Measurements from ENCODE around the gene B3GALT4. TPM values are rescaled to one million over a fixed set of nuclear protein-coding genes. Genes with fewer than 3 reads are reported as not detected.

The B3GALT4 gene
- total and polyA plus RNA-seq, 2 donors (not counting 1 experiment from before 2014, with no cell fraction given): 2.3 to 11.1 TPM

- Histone ChIP-seq H3K27me3 (ENCODE audit: control insufficient read depth, insufficient read depth, low read length) (no peaks in the 10 kb centered on the region), H3K27ac (ENCODE audit: insufficient read depth, low read length) (peak overlapping the region; percentile 98), H3K4me2 (ENCODE audit: extremely low read depth, insufficient read depth, low read length) (peak overlapping the region; percentile 82), H3K4me3 (replicated peaks in 1 of 4; ENCODE audit: control extremely low read depth in 1 of 4, insufficient read depth in 1 of 4, low read depth in 3 of 4, low read length in 4 of 4) (peak overlapping the region in 2 of 4 experiments; percentile 86 to 92), H3K9me3 (ENCODE audit: control insufficient read depth, insufficient read depth, low read depth, low read length) (no peaks in the 10 kb centered on the region), H3K4me1 (ENCODE audit: control insufficient read depth, extremely low read depth, insufficient read depth, low read length) (peaks cover 27% of the 10 kb centered on the region), H2AFZ (ENCODE audit: low read length) (no peak overlapping the region), H3K36me3 (ENCODE audit: control insufficient read depth, insufficient read depth, low read length) (peaks cover 12% of the 10 kb centered on the region), H3K79me2 (ENCODE audit: control insufficient read depth, insufficient read depth, low read length) (peaks cover 49% of the 10 kb centered on the region), H3K9ac (ENCODE audit: insufficient read depth, low read length) (no peak overlapping the region), H4K20me1 (ENCODE audit: control insufficient read depth, extremely low read depth, insufficient read depth, low read length) (no peaks in the 10 kb centered on the region)
- DNase-seq (ENCODE audit: low read depth in 2 of 2): no peak
- TF ChIP-seq EZH2 (IDR thresholded peaks at IDR 0.05; ENCODE audit: low read length, missing control alignments): no peak
- TF ChIP-seq CTCF (conservative IDR thresholded peaks at IDR 0.05 in 1 of 2, IDR thresholded peaks at IDR 0.05 in 1 of 2; ENCODE audit: low read depth in 1 of 2, low read length in 2 of 2): no peak
Measured at GRCh38 chr6:33314943-33315792, 38.2 kb downstream of the B3GALT4 start.

- H3K4me3 ChIP-seq (replicated peaks in 1 of 4; ENCODE audit: control extremely low read depth in 1 of 4, insufficient read depth in 1 of 4, low read depth in 3 of 4, low read length in 4 of 4): no peak overlapping the region
- H3K9ac ChIP-seq (ENCODE audit: insufficient read depth, low read length): no peak overlapping the region
- H3K27me3 ChIP-seq (ENCODE audit: control insufficient read depth, insufficient read depth, low read length): no peaks in the 10 kb centered on the region
- H3K4me1 ChIP-seq (ENCODE audit: control insufficient read depth, extremely low read depth, insufficient read depth, low read length): peaks cover 32% of the 10 kb centered on the region
- H3K4me2 ChIP-seq (ENCODE audit: extremely low read depth, insufficient read depth, low read length): no peak overlapping the region
- no peaks in the 10 kb centered on the region for H3K9me3 ChIP-seq (ENCODE audit: control insufficient read depth, insufficient read depth, low read depth, low read length)
- no peak for DNase-seq (ENCODE audit: low read depth in 2 of 2)
- H4K20me1 ChIP-seq (ENCODE audit: control insufficient read depth, extremely low read depth, insufficient read depth, low read length): no peaks in the 10 kb centered on the region
- H3K36me3 ChIP-seq (ENCODE audit: control insufficient read depth, insufficient read depth, low read length): peaks cover 14% of the 10 kb centered on the region
- H3K27ac ChIP-seq (ENCODE audit: insufficient read depth, low read length): no peak overlapping the region
- no peak overlapping the region for H2AFZ ChIP-seq (ENCODE audit: low read length)
- TF ChIP-seq CTCF (conservative IDR thresholded peaks at IDR 0.05 in 1 of 2, IDR thresholded peaks at IDR 0.05 in 1 of 2; ENCODE audit: low read depth in 1 of 2, low read length in 2 of 2) (no peak), EZH2 (IDR thresholded peaks at IDR 0.05; ENCODE audit: low read length, missing control alignments) (no peak)
- peaks cover 52% of the 10 kb centered on the region for H3K79me2 ChIP-seq (ENCODE audit: control insufficient read depth, insufficient read depth, low read length)
Measured at GRCh38 chr6:33315793-33316602, 39.1 kb downstream of the B3GALT4 start.

Data from fibroblast of lung (primary cell).